Ureter (tissue), 1 donor: Measurements from ENCODE around the gene PTPN5. TPM values are rescaled to one million over a fixed set of nuclear protein-coding genes. Genes with fewer than 3 reads are reported as not detected.
"Not testable (repeated sequence)": the region's sequence is repeated elsewhere in the genome, so short reads cannot be mapped to it uniquely, and the experiment has no call there.

ENCODE experiments used
- DNase-seq: peaks from one replicate; pipeline ENCODE4 v3.0.0-alpha.2; 2020; ENCODE audit warnings: low spot score
- total RNA-seq: library from RNA; stranded (reverse); gene quantifications from one replicate; pipeline ENCODE4 v1.2.4, GENCODE V29; 2023
- donor health status: DM: yes; HTN: yes; CAD: no.

The PTPN5 gene
- 2.6 TPM for total RNA-seq

DNA sequence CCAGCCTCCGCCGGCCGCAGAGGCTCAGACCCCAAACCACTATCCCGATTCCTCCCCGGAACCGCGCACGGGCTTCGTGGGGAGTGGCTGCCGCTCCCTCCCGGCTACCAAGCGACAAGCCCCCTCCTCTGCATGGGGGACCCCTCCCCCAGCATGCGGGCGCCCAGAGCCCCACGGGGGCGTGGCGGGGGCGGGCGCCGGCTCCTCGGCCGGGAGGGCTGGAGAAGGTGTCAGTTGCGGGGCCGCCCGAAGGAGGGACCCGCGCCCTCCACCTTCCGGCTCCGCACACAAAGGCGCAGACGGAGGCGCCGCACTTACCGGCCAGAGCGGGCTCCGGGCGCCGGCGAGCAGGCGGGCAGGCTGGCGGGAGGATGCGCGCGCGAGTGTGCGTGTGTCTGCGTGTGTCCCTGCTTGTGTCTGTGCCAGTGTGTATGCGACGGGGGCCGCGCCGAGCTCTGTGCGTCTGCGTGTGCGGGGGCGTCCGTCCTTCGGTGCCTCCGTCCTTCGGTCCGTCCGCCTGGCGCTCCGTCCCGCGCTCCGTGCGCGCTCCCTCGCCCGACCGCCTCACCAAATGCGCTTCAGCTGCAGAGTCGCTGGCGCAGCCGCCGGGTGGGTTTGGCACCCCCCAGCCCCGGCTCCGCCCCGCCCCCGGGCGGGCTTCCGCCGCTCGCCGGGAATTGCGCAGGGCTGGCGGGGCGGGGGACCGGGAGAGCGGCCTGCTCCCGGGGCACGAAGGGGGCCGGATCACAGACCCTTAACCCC is at the start of gene PTPN5:
Gene PTPN5 (minus strand): TSS at position 592 of the 762 bp plus-strand sequence. CDS start 19,840 bp downstream, outside the sequence.
- no peak for DNase-seq

DNA sequence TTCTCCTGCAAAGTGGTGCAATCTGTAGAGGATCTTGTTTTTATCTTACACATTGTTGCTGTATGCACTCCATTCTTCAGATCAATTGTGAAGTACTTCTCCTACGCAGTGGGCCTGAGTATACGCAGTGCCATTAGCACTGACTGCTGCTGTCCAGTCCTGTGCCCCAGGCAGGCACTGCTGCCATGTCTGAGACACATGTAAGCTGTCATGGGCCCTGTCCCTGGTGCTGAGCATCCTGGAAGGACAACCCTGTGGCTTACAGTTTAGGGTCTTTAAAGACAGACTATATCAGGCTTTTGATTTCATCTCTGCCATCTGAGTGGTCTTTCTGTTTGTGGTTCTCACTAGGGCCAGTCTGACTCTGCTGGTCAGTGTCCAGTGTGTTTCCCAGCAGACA is 44.8 kb upstream of the PTPN5 start:
- DNase-seq, result no peak

DNA sequence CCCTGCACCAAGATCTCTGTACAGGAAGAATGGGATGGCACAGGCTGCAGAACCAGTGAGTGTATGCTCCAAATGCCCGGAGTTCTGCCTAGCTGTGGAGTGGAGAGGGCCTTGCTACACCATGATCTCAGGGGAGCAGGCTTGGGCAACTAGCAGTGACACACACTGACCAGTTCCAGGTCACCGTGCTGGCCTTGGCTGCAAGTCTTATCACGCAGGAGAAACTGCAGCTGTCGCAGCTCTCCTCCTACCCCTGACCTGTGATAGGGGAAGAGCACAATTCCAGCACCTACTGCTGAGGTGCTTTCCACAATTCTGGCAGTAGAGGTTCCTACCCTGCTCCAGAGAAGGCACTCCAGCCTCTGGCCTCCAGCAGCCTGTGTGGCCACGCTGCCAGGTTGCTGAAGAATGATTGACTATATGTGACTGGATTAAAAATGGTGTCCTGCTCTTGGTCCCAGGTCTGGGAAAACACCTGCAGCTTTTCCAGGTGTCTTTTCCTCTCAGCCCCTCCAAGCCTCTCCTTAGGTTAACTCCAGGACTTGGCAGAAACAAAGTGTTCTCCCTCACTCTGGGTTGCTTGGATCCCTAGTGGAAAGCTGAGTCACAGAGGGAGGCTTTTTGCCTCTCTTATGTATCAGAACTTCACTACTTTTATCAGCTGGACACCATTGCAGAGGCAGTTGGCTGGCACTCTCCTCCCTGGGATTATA is 43.3 kb upstream of the PTPN5 start:
- DNase-seq, result no peak

DNA sequence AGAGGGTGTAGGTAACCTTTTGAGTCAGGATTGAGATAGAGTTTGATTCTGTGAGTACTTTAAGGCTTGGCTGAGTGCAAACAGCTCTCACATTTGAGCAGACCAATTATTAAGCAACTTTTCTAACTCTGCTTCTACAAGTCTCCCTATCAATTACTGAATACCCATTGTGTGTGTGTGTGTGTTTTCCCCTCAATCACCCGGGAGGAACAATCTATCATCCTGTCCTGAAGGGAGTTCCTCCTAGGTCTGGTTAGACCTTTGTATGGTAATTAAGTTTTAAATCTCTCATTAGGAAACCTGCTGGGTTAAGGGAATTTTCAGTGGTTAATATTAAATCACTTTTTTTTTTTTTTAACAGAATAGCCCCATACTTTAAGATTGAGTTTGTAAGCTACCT is 28.6 kb upstream of the PTPN5 start:
- DNase-seq, result not testable (repeated sequence)

DNA sequence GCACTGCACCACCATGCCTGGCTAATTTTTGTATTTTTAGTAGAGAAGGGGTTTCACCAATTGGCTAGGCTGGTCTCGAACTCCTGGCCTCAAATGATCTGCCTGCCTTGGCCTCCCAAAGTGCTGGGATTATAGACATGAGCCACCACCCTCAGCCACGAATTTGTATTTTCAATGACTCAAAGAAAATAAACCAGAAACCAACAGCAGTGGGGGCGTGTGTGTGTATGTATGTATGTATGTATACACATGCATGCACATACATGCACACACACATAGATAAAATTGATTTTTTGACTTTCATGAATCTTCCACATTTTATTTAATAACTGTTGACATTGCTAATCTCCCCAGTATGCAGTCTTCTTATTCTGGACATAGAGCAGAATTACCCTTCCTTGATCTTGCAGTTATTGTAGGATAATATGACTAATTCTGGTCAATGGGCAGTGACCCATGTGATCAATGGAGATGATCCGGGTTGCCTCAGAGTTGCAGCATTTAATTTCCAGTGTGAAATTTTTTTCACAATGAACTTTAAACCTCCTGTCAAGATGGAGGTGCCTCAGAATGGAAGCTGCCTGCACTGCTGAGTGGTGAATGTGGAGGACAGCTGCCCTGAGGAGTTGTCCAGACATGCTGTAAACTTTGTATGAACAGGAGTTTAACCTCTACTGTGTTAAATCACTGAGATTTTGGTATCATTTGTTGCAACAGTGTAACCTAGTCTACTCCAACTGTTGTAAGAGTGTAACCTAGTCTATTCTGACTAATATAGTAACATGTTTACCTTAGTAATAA is 12.8 kb upstream of the PTPN5 start:
- no peak for DNase-seq

DNA sequence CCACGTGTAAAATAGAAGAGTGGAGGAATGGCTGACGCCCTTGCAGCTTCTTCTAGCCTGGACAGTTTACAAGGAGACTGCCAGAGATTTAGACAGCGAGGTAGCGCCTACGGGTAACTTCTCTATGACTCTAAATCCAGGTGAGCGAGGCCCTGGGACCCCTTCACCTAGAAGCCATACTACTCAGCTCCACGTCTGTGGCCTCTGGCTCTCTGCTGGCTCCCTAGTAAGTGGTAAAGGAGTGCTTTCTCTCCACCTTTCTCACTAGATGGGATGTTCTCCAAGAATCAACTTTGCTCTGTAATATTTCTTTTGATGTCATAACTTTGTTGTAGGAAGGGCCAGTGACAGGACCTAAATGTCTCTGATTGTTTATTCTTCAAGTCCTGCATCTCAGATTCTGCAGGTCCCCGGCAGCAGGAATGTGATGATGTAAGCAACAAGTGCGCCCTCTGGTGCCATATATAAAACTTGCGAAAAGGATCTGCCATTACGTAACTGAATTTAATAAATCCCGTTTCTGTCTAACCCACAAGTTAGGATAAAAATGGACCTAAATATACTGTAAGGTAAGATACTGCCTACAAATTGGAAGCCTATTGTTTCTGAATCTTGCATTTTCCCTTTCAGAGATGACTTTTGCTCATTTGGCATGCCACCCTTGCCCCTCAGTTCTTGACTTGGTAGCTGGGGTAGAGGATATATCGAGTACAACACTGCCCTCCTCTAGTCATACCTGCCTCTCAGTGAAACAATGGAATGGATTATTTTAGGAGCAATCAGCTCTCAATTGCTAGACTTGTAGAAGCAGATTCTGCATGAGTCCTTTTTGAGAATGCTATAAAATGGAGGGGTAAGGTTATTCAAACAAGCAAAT is 11.0 kb upstream of the PTPN5 start:
- DNase-seq, result no peak

DNA sequence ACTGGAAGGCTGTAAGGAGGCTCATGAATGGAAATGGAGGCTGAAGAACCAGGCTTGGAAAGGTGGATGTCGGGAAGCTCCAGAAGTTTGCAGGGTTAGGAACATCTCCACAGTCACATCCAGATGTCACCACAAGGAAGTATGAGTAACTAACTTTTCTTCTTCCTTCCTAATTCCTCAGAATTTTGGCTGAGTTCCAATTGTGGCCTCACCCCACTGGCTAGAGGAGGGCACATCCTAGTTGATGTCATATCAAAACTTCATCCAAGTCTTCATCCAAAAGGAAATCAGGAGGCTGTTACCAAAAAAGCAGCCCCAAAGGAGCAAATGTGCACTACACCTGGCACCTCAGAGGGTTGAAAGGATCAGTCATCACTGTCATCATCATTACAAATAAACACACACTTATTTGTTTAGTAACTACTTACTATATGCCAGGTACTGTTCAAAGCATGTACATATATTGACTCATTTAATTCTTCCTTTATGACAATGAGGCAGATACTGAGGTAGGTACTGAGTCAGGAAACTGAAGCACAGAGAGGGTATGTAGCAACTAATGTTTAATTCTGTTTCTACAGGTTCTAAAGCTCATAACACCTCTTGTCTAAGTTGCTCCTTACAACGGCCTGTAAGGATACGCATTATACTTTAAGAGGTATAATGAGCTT is 7.3 kb upstream of the PTPN5 start:
- no peak for DNase-seq

DNA sequence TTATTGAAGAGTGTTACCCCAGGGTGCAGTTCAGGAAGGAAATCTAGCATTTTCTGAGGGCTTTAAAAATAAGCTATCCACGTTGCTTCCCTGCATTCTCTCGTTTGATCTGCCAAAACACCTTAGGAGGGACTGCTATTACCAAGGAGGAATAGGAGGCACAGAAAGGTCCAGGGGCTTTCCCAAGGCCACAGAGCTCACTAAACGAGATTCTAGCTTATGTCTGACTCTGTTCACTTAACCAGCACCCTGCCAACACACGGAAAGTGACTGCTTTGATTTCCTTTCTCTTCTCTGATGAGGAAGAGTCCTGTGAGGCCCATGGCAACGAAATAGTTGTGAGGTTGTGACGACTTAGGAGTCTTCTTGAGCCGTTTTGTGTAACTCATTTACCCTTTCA is 3.4 kb upstream of the PTPN5 start:
- no peak for DNase-seq

DNA sequence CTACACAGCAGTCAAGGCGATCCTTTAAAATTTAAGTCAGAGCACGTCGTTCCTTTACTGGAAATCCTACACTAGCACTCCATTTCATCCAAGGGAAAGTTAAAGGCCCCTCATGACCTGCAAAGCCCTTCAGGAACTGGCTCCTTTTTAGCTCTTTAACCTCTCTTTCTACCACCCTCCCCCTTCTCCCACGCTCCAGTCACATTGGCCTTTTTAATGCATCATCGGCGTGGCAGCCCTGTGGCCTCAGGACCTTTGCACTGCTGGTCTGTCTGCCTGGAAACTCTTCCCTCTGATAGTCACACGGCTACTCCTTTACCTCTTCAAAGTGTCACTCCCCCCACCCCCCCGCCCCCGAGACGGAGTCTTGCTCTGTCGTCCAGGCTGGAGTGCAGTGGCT is 1.2 kb upstream of the PTPN5 start:
- DNase-seq, result no peak

DNA sequence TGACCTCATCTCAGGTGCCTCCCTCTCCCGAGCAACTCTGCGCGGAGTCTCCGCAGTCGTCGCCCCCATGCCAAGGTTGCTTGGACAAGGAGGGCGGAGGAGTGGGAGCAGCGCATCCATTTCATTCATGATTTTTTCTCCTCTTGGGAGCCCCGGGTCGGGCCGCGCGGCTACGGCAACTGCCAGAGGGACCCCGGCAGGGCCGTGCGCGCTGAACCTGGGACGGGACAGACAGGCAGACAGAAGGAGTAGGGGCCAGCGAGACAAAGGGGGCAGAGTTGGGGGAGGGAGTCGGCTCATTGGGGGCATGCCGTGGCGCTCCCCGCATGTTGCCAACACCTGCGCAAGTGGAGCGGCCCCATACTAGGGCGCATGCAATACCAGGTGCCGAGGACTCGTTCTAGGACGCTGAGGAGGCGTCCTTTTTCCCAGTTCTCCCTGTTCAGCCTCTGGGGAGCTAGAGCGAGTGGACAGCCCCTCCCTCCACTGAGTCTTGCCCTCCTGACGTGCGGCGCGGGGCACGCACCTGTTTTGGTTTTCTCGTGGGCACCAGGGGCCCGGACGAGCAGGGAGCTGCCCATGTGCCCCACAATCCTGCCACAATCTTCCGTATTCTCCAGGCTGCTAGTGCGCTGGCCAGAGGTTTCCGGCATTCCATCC is 501 bp upstream of the PTPN5 start:
- no peak for DNase-seq

DNA sequence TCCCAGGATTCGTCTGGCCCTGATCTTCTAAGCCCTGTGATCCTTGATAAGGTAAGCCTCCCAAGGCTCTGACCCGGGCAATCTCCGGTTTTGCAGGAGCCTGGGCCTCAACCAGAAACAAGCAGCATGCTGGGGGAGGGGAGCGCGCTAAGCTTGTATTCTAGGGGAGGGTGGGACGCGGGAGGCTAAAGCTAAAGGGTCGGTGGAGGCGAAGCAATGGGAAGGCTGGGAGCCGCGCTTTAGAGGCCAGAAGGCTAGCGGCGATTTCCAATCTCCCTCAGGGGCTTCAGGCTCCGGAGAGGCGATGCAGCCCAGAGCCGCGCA is 753 bp downstream of the PTPN5 start:
- DNase-seq, result no peak

DNA sequence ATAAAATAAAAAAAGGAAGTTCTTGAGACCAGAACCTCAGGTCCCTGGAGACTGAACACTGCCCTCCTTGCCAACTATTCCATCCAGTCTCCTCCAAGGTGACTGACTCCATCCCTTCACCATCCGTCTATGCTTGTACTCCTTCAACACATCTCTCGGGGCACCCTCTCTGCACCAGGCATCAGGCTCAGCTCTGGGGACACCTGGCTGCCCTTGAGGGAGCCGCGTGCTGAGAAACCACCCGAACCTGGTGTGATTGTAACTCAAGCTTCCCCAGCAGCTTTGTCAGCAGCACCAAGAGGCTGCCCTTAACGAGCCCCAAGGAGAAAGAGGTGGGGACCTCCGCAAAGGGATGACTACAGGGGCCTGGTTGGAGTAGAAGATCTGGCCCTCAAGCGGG is 1.7 kb downstream of the PTPN5 start:
- no peak for DNase-seq

DNA sequence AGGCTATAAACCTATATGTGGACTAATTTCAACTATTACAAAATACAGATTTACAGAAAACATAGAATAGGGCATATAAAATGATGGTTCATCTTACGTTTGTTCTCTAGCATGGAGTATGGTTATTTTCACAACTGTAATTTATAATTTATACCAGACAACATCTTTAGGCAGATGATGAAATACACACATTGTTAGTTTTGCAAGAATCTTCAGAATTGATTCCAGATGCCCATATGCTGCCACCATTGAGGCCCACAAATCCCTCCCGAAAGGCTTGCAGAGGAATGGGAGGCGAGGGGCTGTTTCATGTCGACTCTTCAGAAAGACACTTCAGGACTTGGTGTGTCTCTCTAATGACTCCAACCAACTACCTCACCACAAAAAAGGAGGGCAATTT is 6.2 kb downstream of the PTPN5 start:
- DNase-seq, result no peak

DNA sequence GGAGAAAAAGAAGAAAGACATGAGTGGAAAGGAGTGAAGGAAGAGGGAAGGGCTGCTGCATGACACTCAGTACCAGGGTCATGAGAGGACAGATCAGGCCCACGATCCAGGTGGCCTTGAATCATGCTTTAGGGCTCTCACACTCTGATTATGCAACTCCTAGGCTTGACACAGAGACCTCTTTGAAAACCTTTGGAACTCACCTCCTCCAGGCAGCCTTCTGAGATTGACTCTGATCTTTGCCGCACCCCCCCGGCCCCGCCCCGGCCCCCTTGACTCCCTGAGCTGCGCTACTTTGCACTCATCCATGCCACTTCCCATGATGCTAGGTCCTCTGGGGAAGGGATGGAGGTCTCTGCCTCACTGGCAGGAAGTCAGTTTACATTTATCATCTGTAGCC is 10.7 kb downstream of the PTPN5 start:
- DNase-seq, result no peak

DNA sequence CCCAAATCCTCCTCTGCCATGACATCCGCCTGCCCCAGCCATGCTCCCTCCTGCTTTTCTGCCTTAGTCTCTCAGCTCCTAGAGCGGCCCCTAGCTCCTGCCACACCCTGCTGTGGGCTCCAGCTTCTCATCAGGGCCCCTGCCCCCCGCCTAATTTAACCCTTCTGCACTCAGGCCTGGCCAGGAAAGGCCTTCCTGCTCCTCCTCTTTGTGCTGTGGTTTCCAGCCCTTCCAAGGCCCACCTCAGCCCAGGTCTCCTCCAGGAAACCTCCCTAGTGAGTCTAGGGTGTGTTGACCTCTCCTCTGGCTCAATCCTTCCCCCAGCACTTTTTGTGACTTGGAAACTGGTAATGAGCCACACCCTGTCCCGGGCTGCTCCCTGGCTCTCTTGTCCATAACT is 11.3 kb downstream of the PTPN5 start:
- DNase-seq, result no peak

DNA sequence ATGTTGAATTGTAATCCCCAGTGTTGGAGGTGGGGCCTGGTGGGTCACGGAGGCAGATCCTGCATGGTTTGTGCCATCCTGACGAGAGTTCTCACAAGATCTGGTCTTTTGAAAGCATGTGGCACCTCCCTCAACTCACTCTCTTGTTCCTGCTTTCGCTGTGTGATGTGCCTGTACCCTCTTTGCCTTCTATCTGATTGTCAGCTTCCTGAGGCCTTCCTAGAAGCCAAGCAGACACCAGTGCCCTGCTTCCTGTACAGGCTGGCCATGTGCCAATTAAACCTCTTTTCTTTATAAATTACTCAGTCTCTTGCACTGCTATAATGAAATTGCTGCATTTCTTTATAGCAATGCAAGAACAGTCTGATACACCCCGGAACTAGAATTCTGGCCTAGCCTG is 13.1 kb downstream of the PTPN5 start:
- DNase-seq, result no peak

DNA sequence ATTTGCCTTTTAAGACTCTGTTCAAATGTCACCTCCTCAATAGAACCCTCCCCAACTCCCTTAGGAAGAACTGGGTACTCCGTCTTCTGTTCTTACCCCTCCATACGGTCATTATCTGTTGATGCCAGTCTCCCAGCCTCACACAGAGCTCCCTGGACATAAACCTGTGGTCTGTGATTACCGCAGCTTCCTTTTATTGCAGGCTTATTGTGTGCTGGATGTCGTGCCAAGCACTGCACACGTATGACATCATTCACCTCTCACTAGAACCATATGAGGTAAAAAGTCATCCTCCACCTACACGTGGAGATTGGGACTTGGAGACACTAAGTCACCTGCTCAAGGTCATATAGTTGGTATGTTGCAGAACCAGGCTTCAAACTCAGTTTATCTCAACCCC is 15.3 kb downstream of the PTPN5 start:
- no peak for DNase-seq

DNA sequence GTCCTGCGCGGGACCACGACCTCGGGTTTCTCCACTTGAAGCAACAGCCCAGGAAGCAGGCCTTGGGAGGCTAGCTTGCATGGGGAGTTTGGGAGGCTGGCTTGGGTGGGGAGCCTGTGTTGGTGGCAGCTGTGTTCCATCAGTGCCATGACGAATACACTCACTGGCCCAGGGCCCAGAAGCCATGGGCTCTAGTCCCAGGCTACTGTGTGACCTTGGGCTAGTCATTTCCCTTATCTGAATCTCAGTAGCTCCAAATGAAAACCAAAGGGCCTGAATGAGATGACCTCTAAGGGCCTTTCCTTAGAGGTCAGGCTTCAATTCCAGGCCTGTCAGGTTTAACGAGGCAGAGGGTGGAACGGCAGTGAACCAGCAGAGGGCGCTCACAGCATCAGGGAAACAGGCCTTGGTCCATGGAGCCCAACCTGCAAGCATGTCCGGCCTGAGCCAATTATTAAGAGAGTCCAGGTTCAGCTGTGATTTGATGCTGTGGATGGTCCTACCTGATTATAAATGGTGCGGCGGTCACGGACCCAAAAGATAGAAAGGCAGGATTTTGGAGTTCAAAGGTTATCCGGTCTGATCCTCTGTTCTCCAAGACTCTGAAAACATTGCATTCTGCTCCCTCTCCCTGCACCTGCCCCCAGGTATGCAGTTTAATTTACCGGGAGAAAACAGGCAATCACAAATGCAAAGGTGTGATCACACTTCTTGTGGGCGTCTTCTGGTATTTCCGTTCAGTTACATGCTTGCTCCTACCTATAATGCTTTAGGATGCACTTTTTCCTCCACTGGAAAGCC is 15.9 kb downstream of the PTPN5 start:
- DNase-seq, result peak; percentile 51

DNA sequence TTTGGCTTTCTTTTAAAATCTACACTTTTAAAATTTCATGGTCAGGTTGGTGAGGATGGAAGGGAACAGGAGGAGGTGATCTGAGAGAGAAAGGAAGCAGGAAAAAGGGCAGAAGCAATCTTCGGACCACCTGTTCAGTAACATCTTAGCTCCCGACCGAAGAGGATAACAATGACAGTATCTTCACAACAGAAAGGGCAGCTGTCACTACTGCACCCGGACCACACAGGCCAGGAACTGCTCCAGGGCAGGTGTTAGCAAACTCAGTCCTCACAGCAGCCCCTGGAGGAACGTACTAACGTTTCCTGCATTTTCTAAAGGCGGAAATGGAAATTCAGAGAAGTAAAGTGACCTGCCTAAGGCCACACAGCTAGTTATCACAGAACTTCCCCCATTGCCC is 16.8 kb downstream of the PTPN5 start:
- no peak for DNase-seq

DNA sequence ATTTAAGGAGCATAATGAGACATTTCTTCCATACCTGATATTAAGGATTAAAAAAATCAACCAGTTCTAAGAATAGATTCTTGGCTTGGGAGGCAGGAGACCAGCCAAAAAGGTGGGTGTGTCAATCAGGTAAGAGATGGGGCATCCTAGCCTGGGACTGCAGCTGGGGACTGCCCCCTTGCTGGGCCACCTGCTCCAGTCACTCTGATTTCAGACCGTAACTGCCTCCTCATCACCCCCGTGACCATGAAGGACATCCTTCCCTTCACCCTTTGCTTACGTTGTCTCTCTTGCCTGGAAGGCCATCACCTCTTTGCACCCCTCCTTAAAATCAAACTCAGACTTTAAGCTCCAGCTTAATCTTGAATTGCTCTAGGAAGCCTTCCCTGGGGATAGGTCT is 17.9 kb downstream of the PTPN5 start:
- no peak for DNase-seq
